ENCODE measurements around the gene SNX22. TPM values are rescaled to one million over a fixed set of nuclear protein-coding genes. Genes with fewer than 3 reads are reported as not detected.
"Not testable (repeated sequence)": the region's sequence is repeated elsewhere in the genome, so short reads cannot be mapped to it uniquely, and the experiment has no call there.

Gene SNX22
- total RNA-seq, result 1 to 10 TPM in 1 of 2 donors, under 1 TPM in 1; 0.42 to 1.9 TPM
- total RNA-seq, result 0.30 to 1.7 reads per million in 2 donors

DNA sequence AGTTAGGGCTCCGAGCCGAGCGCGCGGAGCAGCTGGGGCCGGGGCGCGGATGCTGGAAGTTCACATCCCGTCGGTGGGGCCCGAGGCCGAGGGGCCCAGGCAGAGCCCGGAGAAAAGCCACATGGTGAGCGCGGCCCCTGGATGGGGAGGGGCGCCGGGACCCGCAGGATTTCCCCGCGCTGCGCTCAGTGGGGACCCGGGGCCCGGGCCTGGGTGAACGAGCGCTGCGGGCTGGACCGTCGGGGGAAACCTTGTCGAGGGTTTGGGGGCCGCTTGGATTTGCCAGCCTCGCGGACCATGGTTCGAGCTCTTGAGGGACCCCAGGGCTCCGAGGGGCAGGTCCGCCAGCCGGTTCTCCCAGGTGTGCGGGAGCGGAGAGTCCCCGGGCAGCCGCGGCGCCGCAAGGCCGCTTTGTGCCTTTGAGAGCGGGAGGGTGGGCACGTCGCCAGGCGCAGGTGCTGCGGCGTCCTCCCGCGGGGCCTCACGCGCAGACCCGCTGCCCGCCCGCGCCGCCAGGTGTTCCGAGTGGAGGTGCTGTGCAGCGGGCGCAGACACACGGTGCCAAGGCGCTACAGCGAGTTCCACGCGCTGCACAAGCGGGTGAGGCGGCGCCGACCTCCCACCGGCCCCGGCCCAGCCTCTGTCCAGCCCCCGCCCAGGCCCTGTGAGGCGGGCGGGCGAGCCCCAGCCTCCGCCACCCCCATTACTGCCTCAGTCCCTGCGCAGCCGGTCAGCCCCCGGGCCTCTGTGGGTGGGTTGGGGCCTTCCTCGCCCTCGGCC is at the start of gene SNX22:
Gene SNX22, plus strand, starts transcription at position 5 of the 780 bp plus-strand sequence. Its CDS starts 45 bp downstream, at position 50.
- ATAC-seq, result peak; percentile 22
- peaks cover 5% of the 10 kb centered on the region for H3K36me3 Mint-ChIP-seq (ENCODE audit: low read depth)
- peaks cover 17% of the 10 kb centered on the region for H3K27me3 Mint-ChIP-seq
- DNase-seq, result peak; percentile 31 to 45 (median 32)
- peak within 1 kb of the TSS; percentile 87 for H3K4me3 Mint-ChIP-seq
- H3K4me1 Mint-ChIP-seq, result peaks cover 27% of the 10 kb centered on the region
- no peaks in the 10 kb centered on the region for H3K9me3 ChIP-seq (ENCODE audit: control insufficient read depth, low read length, poor library complexity, severe bottlenecking)
- peak within 1 kb of the TSS; percentile 43 for H3K27ac Mint-ChIP-seq

DNA sequence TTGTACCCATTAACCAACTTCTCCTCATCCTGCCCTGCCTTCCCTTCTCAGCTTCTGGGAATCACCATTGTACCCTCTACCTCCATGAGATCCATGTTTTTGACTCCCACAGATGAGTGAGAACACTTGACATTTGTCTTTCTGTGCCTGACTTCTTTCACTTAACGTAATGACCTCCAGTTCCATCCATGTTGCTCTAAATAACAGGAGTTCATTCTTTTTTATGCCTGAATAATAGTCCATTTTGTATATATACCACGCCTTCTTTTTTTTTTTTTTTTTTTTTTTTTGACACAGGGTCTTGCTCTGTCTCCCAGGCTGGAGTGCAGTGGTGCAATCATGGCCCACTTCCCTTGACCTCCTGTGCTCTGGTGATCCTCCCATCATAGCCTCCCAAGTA is 49.0 kb upstream of the SNX22 start:
- Mint-ChIP-seq H3K4me1 (peaks cover 32% of the 10 kb centered on the region), H3K27ac (no peak overlapping the region), H3K27me3 (no peaks in the 10 kb centered on the region), H3K36me3 (ENCODE audit: low read depth) (no peaks in the 10 kb centered on the region), H3K4me3 (peak overlapping the region; percentile 4)
- DNase-seq (no peak), ATAC-seq (no peak)
- H3K9me3 ChIP-seq (ENCODE audit: control insufficient read depth, low read length, poor library complexity, severe bottlenecking), result no peaks in the 10 kb centered on the region

DNA sequence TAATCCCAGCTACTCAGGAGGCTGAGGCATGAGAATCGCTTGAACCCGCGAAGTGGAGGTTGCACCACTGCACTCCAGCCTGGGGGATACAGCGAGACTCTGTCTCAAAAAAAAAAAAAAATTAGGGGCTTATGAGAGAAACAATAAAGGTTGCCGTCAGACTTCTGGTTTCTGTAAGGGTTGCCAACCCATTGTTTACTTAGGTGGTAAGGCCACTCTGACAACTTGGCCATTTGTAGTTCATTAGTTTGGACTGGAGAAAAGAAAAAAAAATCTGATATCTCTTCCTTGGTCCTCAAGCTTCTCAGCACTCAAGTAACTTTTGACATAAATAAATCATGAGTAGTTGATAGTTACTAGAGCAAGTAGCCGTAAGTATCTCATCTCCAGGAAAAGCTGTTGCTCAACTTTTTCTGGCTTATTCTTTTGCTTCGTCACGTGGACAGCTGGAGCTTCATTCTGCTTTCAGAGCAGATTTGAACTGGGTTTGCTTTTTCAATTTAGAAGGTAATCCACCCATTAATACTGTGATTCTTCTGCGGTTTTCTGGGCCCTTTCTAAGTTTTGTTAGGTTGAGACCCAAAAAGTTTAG is 46.3 kb upstream of the SNX22 start:
- Mint-ChIP-seq H3K36me3 (ENCODE audit: low read depth) (no peaks in the 10 kb centered on the region), H3K27ac (no peak overlapping the region), H3K4me1 (peaks cover 26% of the 10 kb centered on the region), H3K27me3 (no peaks in the 10 kb centered on the region), H3K4me3 (no peak overlapping the region)
- no peak for ATAC-seq
- no peaks in the 10 kb centered on the region for H3K9me3 ChIP-seq (ENCODE audit: control insufficient read depth, low read length, poor library complexity, severe bottlenecking)
- no peak for DNase-seq

DNA sequence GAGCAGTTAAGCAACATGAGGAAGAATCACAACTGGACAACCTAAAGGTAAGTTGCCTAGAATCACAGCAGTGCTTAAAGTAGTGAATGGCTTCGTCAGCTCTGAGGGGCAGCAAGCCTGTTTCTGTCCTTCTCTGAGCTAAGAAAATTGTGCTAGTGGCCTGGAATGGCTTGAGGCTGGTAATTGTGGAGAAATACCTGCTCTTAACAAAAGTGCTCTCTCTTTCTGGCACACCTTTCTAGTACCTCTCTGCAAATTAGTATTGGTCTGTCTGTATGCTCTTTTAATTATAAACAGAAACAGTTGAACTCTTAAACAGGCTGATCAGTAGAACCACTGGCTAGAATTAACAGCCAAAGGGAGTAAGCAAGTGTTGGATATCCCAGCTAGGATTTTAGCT is 44.2 kb upstream of the SNX22 start:
- ATAC-seq, result no peak
- DNase-seq, result no peak
- Mint-ChIP-seq H3K36me3 (ENCODE audit: low read depth) (no peaks in the 10 kb centered on the region), H3K4me1 (peaks cover 34% of the 10 kb centered on the region), H3K27ac (no peak overlapping the region), H3K27me3 (no peaks in the 10 kb centered on the region), H3K4me3 (no peak overlapping the region)
- no peaks in the 10 kb centered on the region for H3K9me3 ChIP-seq (ENCODE audit: control insufficient read depth, low read length, poor library complexity, severe bottlenecking)

DNA sequence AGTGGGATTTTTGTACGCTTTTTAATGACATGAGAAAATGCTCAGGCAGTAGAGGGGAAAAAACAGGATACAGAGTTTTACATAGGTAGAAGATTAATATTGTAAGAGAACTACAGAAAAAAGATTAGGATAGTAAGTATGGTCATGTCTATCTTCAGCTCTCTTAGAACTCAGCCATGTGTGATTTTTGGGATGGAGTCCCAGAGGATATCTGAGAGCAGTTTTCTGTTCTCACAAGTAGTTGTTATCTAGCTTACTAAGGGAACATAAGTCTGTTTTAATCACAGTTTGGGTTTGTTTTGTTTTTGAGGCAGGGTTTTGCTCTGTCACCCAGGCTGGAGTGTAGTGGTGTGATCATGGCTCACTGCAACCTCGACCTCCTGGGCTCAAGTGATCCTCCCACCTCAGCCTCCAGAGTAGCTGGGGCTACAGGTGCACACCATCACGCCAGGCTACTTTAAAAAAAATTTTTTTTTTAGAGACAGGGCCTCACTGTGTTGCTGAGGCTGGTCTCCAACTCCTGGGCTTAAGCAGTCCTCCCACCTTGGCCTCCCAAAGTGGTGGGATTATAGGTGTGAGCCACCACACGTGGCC is 41.3 kb upstream of the SNX22 start:
- not testable (repeated sequence) for H3K9me3 ChIP-seq (ENCODE audit: control insufficient read depth, low read length, poor library complexity, severe bottlenecking); ATAC-seq; H3K27me3 Mint-ChIP-seq; DNase-seq
- peaks cover 11% of the 10 kb centered on the region for H3K36me3 Mint-ChIP-seq (ENCODE audit: low read depth)
- H3K4me1 Mint-ChIP-seq, result peaks cover 32% of the 10 kb centered on the region
- H3K27ac Mint-ChIP-seq, result peak overlapping the region; percentile 69
- peak overlapping the region; percentile 68 for H3K4me3 Mint-ChIP-seq

DNA sequence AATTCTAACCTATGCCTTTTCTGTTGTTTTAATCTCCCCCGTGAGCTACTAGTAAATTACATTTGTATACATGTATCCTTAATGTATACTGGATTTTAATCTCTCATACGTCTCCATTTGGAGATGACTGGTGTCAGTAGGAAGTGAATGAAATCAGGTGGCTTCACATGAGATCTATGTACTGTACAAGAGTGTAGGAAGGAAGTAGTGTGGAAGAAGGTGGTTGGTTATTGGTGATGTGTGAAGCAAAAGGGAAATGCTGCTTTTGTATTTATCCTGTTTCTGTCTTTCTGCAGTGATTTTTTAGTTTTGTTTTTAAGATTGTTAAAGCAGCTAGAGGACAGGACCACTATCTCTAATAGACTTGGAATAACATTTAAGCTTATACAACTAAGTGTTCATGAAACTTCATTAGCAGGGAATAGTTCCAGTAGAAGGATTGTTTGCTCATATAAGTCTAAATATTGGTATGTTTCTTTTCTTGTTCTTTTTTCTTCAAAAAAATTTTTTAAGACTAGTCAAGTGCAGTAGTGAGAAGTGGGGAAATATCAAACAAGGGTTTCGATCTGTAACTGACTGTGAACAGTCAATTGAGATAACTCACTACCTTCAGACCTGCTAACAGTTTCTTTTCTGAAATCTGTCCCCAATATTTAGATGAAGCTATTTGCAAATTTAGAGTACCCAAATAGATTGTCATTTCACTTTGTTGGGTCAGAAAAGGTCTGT is 40.4 kb upstream of the SNX22 start:
- H3K27me3 Mint-ChIP-seq, result no peaks in the 10 kb centered on the region
- H3K36me3 Mint-ChIP-seq (ENCODE audit: low read depth), result peaks cover 11% of the 10 kb centered on the region
- H3K9me3 ChIP-seq (ENCODE audit: control insufficient read depth, low read length, poor library complexity, severe bottlenecking), result no peaks in the 10 kb centered on the region
- peaks cover 30% of the 10 kb centered on the region for H3K4me1 Mint-ChIP-seq
- DNase-seq (no peak), ATAC-seq (peak; percentile 68)
- peak overlapping the region; percentile 69 for H3K27ac Mint-ChIP-seq
- peak overlapping the region; percentile 68 for H3K4me3 Mint-ChIP-seq

DNA sequence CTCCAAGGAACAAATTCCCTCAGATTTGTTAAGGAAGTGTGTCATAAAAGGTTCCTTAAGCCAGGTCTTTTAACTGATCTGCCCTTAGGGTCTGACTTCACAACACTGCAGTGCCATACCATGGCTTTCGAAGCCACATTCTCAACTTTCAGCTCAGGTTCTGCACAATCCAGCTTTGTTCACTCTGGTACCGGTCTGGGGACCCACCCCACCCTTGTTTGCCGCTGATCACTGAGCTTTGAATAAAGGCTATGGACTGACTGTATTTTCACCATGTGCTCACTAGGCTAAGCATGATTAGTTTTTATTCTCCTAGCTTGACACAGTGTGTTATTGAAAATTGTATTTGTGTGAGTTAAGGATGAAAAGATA is 39.9 kb upstream of the SNX22 start:
- peaks cover 25% of the 10 kb centered on the region for H3K4me1 Mint-ChIP-seq

DNA sequence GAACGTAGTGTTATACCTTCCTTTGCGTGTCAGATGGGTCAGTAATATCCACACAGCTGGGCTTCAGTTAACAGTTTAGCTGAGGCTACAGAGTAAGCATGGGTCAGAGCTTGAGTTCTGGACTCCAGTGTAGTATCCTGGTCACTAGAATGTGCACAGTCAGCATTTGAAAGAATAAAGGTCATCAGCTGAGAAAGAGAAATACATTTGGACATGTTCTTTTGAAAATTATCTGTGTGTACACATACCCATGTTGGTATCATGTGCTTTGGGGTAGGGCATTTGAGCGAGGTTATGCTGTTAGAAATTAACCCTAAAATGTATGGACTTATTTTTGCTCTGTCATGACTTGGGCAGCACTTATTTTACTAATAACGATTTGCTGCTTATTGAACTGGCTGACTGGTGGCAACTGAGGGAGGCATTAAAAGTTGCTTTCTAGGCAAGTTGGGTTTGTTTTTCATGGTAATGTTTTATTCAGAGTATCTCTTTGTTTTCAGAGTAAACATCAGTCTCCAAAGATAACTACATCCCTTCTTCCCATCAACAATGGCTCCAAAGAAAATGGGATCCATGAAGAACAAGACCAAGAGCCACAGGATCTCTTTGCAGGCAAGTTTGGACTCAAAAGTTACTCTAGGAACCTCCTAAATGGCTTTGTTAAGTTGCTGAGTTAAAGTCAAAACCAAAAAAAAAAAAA is 39.3 kb upstream of the SNX22 start:
- DNase-seq, result no peak
- Mint-ChIP-seq H3K36me3 (ENCODE audit: low read depth) (peaks cover 11% of the 10 kb centered on the region), H3K4me3 (no peak overlapping the region), H3K4me1 (peaks cover 23% of the 10 kb centered on the region), H3K27me3 (no peaks in the 10 kb centered on the region), H3K27ac (peak overlapping the region; percentile 69)
- no peaks in the 10 kb centered on the region for H3K9me3 ChIP-seq (ENCODE audit: control insufficient read depth, low read length, poor library complexity, severe bottlenecking)
- no peak for ATAC-seq

More for the DNA sequence above, 39.9 kb upstream of the SNX22 start:
- Mint-ChIP-seq H3K4me3 (no peak overlapping the region), H3K27me3 (no peaks in the 10 kb centered on the region), H3K36me3 (ENCODE audit: low read depth) (peaks cover 11% of the 10 kb centered on the region), H3K27ac (peak overlapping the region; percentile 69)
- H3K9me3 ChIP-seq (ENCODE audit: control insufficient read depth, low read length, poor library complexity, severe bottlenecking), result no peaks in the 10 kb centered on the region
- DNase-seq (no peak), ATAC-seq (no peak)

DNA sequence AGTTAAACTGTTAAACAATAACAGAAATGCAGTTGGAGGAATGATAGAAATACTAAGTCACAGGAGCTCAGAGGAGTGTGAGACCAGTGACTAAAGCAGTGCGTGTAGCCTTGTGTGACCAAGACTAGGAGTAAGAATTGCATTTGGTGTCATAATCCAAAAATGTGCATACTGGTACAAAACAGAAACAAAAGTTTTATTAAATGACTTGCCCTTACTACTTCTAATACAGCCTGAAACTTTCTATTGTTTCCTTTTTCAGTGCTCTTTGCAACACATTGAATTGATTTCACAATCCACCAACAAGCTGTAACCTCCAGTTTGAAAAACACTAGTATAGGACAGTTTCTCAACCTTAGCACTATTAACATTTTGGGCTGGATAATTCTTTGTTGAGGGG is 38.6 kb upstream of the SNX22 start:
- Mint-ChIP-seq H3K4me1 (peaks cover 20% of the 10 kb centered on the region), H3K4me3 (no peak overlapping the region), H3K27me3 (no peaks in the 10 kb centered on the region), H3K27ac (no peak overlapping the region), H3K36me3 (ENCODE audit: low read depth) (peaks cover 11% of the 10 kb centered on the region)
- no peak for ATAC-seq
- no peaks in the 10 kb centered on the region for H3K9me3 ChIP-seq (ENCODE audit: control insufficient read depth, low read length, poor library complexity, severe bottlenecking)
- DNase-seq, result no peak

DNA sequence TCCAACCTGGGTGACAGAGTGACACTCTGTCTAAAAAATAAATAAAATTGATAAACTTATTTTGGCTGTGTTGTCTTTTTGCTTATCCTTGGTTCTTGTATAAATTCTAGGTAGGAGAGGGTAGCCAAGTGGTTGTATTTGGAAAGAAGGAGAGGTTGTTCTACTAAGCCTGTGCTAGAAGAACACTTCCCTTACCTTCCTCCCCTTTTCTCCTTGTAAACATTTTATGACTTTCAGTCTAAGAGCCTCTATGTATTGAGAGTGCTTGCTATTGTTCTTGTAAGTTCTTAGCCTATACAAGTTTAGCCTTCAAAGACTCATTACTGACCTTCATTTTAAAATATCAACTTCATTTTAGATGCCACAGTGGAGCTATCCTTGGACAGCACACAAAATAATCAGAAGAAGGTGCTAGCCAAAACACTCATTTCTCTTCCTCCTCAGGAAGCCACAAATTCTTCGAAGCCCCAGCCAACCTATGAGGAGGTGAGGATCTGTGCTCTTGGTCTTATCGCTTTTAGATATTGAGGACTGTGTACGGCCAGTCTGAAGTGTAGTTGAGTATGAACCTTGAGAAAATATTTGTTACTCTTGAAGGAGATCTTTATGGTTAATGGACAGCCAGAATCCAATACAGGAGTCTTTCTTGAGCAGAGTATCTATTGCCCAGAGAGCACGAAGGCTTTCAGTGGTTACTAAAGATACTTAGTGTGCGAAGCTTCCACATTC is 33.6 kb upstream of the SNX22 start:
- Mint-ChIP-seq H3K27ac (no peak overlapping the region), H3K4me3 (no peak overlapping the region), H3K27me3 (no peaks in the 10 kb centered on the region), H3K4me1 (peaks cover 4% of the 10 kb centered on the region), H3K36me3 (ENCODE audit: low read depth) (peaks cover 12% of the 10 kb centered on the region)
- DNase-seq (no peak), ATAC-seq (no peak)
- H3K9me3 ChIP-seq (ENCODE audit: control insufficient read depth, low read length, poor library complexity, severe bottlenecking), result no peaks in the 10 kb centered on the region

DNA sequence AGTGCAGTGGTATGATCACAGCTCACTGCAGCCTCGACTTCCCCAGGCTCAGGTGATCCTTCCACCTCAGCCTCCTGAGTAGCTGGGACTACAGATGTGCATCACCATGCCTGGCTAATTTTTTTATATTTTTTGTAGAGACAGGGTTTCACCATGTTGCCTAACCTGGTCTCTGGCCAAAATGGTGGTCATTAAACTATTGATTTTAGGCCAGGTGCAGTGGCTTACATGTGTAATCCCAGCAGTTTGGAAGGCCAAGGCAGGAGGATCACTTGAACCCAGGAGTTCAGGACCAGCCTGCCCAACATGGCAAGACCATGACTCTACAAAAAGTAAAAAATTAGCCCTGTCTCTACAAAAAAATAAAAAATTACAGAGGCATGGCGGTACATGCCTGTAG is 31.2 kb upstream of the SNX22 start:
- not testable (repeated sequence) for H3K36me3 Mint-ChIP-seq (ENCODE audit: low read depth); H3K4me3 Mint-ChIP-seq; DNase-seq; H3K27me3 Mint-ChIP-seq; ATAC-seq; H3K9me3 ChIP-seq (ENCODE audit: control insufficient read depth, low read length, poor library complexity, severe bottlenecking); H3K4me1 Mint-ChIP-seq; H3K27ac Mint-ChIP-seq

DNA sequence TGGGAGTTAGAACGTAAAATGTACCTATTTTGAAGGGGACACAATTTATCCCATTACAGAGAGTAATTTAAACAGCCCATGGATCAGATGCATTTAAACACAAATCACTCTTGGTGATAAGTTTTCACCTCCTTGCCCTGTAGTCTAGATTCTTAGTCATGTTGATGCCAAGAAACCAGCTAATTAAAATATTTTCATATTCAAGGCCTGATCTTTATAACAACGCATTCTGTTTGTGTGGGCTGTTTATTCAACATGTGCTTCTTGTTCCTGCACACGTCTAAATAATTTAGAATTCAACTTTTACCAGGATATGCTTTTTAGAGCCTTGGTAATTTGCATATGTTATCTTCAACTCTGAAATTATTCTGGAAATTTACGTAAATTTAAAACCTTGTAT is 29.9 kb upstream of the SNX22 start:
- no peak for ATAC-seq
- Mint-ChIP-seq H3K27me3 (no peaks in the 10 kb centered on the region), H3K4me3 (no peak overlapping the region), H3K36me3 (ENCODE audit: low read depth) (peaks cover 5% of the 10 kb centered on the region), H3K27ac (no peak overlapping the region), H3K4me1 (peaks cover 2% of the 10 kb centered on the region)
- no peak for DNase-seq
- H3K9me3 ChIP-seq (ENCODE audit: control insufficient read depth, low read length, poor library complexity, severe bottlenecking), result no peaks in the 10 kb centered on the region
